NCI-H748 (cell line): Measurements from ENCODE around the gene SLC12A5.
A peak's percentile ranks its signal among the peaks of the same experiment; 100 is the strongest.

Experiments used
- DNase-seq: peaks from one replicate; lab custom pipeline; 2025; ENCODE audit not compliant: unreplicated experiment; lab: John Stamatoyannopoulos, UW

The SLC12A5 gene

DNA sequence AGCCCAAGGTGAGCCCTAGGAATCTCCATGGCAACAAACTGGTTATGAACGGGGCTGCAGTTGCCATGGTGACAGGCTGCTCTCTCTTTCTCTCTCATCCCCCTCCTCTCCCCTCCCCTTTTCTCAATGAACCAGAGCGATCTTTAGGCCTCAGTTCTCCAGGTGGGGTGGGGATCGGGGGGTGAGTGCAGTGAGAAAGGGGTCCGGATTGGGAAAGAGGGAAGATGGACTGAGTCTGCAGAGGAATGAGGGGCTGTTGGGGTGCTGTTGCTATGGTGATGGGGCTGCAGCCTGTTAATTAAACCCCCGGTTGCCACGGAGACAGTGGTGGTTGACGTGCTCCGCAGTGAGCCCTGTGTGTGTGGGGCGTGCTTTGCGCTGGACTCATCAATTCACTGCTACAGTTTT is 3.6 kb upstream of the SLC12A5 start:
- peak; percentile 8 for DNase-seq

GRCh38 chr20:46027245-46027853 is 1.7 kb upstream of the SLC12A5 start:
- no peak for DNase-seq

DNA sequence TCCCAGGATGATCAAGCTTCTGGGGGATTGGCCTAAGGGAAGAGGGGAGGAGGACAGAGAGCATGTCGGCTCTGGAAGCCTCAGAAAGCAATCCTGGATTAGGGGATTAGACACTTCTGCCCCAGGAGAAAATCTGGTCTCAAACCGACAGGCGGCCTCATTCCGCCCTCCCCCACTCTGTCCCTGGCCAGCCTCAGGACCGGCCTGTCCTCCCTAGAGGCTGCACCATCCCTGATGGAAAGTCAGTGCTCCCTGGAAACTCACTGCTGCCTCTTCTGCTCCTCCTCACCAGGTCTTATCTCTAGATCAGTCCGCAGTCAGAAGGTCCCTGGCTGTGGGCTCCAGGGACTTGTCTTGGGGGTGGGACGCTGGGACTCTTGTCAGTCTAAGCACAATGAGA is 905 bp upstream of the SLC12A5 start:
- no peak for DNase-seq

- peak; percentile 7 for DNase-seq
Measured at GRCh38 chr20:46030284-46031013, 1.4 kb downstream of the SLC12A5 start.

- DNase-seq, result peak; percentile 20
Measured at GRCh38 chr20:46031014-46031569, 2.1 kb downstream of the SLC12A5 start.

DNA sequence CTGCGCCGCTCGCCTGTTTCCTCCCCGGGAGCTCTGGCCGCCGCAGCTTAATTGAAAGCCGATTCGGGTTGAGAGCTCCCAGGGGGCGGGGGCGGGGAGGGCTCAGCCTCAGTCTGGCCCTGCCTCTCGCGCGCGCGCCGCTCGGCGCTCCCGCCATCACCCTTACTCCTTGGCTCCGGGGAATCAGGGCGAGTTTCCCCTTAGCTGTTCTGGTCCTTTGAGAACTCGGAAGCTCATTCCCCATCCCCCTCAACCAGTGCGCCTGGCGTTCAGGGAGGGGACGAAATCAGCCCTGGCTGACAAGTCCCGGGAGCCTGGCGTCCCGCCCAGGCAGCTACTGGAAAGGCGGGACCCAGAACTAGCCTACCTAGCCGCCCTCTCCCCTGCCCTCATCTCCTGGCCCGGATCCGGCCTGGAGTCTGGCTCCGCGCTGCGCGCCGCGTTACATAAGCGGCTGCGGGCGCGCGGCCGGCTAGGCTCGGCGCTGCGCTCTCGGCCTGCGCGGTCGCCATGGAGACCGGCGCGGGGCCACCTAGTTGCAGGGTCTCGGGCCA is 2.8 kb downstream of the SLC12A5 start:
- DNase-seq, result peak; percentile 79

DNA sequence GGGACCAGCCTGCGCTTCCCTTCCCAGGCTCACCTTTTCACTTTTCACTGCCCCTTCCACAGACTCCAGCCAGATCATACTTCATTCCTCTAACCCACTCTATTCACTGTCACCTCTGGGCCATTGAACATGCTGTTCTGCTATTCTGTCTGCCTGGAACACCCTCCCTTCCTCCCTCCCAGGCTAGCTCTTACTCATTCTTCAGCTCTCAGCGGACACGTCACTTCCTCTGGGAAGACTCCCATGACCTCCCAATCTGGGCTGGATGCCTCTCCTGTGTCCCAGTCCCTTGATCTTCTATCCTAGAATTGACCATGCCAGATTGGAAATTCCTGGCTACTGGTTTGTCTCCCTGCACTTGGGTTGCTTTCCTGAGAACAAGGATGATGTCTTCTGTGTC is 5.0 kb downstream of the SLC12A5 start:
- DNase-seq, result no peak

- no peak for DNase-seq
Measured at GRCh38 chr20:46035253-46035652, 6.2 kb downstream of the SLC12A5 start.

GRCh38 chr20:46035713-46036112 is 6.7 kb downstream of the SLC12A5 start:
- DNase-seq, result no peak

GRCh38 chr20:46036370-46036769 is 7.4 kb downstream of the SLC12A5 start:
- no peak for DNase-seq

DNA sequence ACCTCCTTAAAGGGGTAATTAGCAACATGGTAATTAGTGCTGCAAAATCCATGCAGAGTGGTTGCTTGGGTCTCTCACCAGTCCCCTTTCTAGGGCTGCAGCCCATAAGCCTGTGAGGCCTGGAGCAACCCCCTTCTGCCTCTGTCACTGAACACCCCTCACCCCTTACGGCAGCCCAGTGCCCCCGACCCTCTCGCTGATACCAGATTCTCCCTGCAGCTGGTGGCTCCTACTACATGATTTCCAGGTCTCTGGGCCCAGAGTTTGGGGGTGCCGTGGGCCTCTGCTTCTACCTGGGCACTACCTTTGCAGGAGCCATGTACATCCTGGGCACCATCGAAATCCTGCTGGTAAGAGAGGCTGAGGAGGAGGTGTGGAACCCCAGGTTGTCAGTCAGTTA is 8.0 kb downstream of the SLC12A5 start:
- no peak for DNase-seq

DNA sequence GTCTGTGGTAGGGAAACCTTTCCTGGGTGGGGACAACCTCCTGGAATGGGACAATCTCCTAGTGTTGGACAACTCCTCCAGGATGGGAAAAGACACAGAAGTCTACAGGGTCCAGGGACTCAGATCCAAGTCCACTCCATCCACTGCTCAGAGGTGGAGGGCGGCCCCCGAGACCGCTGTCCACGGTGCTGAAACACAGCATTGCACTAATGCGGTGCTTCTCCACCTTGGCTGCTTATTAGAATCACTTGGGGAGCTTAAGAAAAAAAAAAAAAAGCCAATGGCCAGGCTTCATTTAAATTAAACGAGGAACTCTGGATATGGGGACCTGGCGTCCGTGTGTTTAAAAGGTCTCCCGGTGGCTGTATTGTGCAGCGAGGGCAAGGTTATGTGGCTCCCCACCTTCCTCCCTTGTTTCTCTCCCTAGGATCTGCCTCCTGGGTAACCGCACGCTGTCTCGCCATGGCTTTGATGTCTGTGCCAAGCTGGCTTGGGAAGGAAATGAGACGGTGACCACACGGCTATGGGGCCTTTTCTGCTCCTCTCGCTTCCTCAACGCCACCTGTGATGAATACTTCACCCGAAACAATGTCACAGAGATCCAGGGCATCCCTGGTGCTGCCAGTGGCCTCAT is 12.0 kb downstream of the SLC12A5 start:
- no peak for DNase-seq

DNA sequence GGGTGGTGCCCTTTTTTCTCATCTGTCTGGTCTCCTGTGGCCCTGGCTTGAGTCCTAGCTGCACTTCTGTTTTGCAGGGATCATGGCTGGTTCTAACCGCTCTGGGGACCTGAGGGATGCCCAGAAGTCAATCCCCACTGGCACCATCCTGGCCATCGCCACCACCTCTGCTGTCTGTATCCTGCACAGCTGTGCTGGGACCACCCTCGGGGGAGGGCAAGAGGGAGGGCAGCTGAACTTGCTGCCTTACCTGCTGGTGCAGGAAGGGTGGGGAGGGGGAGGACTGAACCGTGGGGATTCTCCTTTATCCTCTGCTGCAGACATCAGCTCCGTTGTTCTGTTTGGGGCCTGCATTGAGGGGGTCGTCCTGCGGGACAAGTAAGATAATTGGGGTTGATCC is 14.5 kb downstream of the SLC12A5 start:
- no peak for DNase-seq

DNA sequence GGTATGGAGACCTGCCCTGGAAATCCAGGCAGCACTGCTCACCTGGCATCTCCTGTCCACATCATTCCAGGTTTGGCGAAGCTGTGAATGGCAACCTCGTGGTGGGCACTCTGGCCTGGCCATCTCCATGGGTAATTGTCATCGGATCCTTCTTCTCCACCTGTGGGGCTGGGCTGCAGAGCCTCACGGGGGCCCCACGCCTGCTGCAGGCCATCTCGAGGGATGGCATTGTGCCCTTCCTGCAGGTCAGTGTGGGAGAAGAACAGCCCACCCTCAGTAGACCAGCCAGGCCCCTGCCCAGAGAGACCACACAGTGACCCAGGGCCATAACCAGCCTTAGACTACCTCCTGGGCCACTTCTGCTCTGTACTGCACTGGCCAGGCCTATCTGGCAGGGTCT is 15.9 kb downstream of the SLC12A5 start:
- no peak for DNase-seq

DNA sequence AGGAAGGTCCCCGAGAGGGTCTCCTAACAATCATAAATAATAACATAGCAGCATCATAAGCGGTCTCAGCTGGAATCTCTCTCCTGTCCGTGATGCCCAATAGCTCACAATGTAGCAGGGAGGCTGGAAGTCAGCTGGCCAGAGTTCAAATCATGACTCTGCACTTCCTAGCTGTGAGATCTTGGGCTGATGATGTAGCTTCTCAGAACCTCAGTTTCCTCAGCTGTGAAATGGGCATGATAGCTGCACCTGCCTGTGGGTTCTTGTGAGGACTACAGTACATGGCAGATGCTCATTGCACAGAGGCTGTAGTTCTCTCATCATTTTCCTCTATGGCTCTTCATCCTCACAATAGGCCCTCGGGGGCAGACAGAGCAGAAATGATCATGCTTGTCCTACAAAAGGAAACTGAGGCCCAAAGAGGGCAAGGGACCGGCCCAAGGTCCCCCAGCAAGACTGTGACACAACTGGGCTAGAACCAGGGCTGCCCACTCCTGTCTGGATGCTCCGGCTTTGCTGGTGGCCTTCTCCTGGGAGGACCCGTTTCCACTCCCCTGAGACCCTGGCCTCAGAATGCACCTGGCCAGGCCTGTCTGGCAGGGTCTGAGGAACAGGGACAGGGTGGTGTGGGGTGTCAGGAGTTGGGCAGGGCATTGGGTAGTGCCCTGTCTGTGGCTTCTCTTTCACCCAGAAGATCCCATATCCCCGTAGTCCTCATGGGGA is 17.7 kb downstream of the SLC12A5 start:
- no peak for DNase-seq

GRCh38 chr20:46047821-46048220 is 18.8 kb downstream of the SLC12A5 start:
- DNase-seq, result no peak

DNA sequence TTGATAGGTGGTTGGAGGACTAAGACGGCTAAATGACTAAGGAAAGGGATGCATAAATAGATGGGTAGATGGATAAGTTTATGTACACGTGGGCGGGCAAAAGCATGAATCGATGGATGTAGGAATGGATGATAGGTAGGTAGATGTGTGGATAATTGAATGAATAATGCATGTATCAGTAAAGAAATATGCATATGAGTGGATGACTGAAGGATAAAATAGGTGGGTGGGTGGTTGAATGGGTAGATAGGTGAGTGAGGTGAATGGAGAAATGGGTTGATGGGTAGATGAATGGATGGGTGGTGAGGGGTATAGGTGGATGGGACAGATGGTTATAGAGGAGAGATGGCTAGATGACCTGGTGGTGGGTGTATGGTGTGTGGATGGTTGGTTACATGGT is 20.2 kb downstream of the SLC12A5 start:
- no peak for DNase-seq

- no peak for DNase-seq
Measured at GRCh38 chr20:46049815-46050214, 20.8 kb downstream of the SLC12A5 start.

DNA sequence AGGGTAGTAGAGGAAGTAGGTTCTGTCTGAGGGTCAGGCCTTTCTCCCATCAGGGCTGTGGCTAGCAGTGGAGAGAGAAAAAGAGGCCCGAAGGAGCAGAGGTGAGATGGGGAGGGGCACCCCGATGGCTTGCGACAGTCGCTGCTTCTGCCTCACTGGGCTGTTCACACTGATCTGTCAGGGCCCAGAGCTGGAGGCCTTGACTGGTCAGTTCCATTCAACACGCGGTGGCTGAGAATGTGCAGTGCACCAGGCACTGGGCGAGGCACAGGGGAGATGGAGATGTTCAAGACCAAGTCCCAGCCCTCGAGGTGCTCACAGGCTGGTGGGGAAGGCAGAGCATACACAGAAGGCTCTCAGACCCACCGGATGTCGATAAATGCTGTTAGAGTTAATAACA is 21.4 kb downstream of the SLC12A5 start:
- DNase-seq, result no peak

DNA sequence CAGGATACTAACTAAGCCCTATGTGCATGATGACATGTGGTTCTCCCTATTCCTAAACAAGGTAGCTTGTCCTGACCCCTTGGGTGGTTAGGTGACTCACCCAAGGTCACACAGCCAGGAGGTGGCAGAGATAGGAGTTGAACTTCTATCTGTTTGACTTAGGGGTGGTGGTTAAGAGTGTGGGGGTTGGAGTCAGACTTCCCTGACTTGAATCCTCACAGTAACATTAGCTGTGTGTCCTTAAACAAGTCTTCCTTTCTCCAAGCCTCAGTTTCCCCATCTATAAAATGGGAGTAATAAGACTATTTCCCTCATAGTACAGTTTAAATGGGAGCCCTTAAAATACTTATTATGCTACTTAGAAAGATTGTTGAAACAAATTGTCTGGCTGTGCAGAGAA is 21.9 kb downstream of the SLC12A5 start:
- DNase-seq, result no peak
